NCI-H774 (cell line): ENCODE measurements around the gene ZMYND10.
A peak's percentile ranks its signal among the peaks of the same experiment; 100 is the strongest.

Source experiments
- DNase-seq: peaks from one replicate; lab custom pipeline; 2025; lab: John Stamatoyannopoulos, UW

The ZMYND10 gene

GRCh38 chr3:50345586-50346234, at the start of gene ZMYND10:
ZMYND10 (minus strand) TSS chr3:50345732; CDS start chr3:50345579, 153 bp downstream.
- no peak for DNase-seq

GRCh38 chr3:50393061-50393460, 47.5 kb upstream of the ZMYND10 start:
- no peak for DNase-seq

- DNase-seq = no peak
These were observed 46.7 kb upstream of the ZMYND10 start for GRCh38 chr3:50392101-50392715.

GRCh38 chr3:50390508-50391224, 45.1 kb upstream of the ZMYND10 start:
- peak; percentile 7 for DNase-seq

- DNase-seq = no peak
These were observed 43.9 kb upstream of the ZMYND10 start for GRCh38 chr3:50389414-50389767.

- DNase-seq = no peak
These were observed 43.3 kb upstream of the ZMYND10 start for GRCh38 chr3:50388720-50389413.

GRCh38 chr3:50388016-50388719, 42.6 kb upstream of the ZMYND10 start:
- no peak for DNase-seq

- DNase-seq = no peak
These were observed 40.2 kb upstream of the ZMYND10 start for GRCh38 chr3:50385754-50386153.

- DNase-seq = no peak
These were observed 38.2 kb upstream of the ZMYND10 start for GRCh38 chr3:50383750-50384149.

- no peak for DNase-seq
These were observed 37.2 kb upstream of the ZMYND10 start for GRCh38 chr3:50382722-50383121.

- no peak for DNase-seq
These were observed 35.9 kb upstream of the ZMYND10 start for GRCh38 chr3:50381383-50381782.

- DNase-seq = no peak
These were observed 35.0 kb upstream of the ZMYND10 start for GRCh38 chr3:50380405-50381085.

GRCh38 chr3:50378757-50379156, 33.2 kb upstream of the ZMYND10 start:
- DNase-seq = no peak

- DNase-seq = no peak
These were observed 32.5 kb upstream of the ZMYND10 start for GRCh38 chr3:50378024-50378423.

- DNase-seq = no peak
These were observed 29.9 kb upstream of the ZMYND10 start for GRCh38 chr3:50375258-50375931.

- no peak for DNase-seq
These were observed 29.1 kb upstream of the ZMYND10 start for GRCh38 chr3:50374363-50375257.

- DNase-seq = no peak
These were observed 27.9 kb upstream of the ZMYND10 start for GRCh38 chr3:50373146-50374051.

GRCh38 chr3:50372349-50372748, 26.8 kb upstream of the ZMYND10 start:
- DNase-seq = no peak
